Glomerular visceral epithelial cell (primary cell): ENCODE results near the gene DCST1.
A peak's percentile ranks its signal among the peaks of the same experiment; 100 is the strongest.

Source experiments
- DNase-seq: peaks from one replicate; pipeline ENCODE4 v3.0.0-alpha.2; 2016; ENCODE audit errors: extremely low spot score

DCST1 gene

GRCh38 chr1:155052439-155053395 lies 19.1 kb downstream of the DCST1 start:
- DNase-seq = peak; percentile 40

DNA sequence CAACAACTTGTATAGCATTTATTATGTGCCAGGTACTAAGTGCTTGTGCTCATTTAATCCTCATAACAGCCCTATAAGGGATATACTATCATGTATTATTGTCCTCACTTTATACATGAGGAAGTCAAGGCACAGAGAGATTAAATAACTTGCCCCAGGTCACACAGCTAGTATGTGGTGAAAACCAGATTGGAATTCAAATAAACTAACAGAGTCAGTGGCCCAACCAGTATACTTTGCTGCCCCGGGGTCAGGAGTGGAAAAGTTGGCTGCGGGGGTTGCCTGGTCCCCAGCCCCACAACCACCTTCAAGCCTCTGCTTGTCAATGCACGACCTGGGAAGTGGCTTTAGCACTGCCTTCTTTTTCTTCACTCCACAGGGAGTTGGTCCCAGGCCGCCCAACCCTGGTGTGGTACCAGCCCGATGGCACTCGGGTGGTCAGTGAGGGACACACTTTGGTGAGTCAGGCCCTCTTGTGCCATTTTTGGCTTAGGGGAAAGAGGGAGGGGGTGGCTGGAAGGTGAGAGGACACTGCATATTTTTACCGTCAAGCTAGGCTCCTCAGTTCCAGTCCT lies 20.0 kb downstream of the DCST1 start:
- DNase-seq = no peak

DNA sequence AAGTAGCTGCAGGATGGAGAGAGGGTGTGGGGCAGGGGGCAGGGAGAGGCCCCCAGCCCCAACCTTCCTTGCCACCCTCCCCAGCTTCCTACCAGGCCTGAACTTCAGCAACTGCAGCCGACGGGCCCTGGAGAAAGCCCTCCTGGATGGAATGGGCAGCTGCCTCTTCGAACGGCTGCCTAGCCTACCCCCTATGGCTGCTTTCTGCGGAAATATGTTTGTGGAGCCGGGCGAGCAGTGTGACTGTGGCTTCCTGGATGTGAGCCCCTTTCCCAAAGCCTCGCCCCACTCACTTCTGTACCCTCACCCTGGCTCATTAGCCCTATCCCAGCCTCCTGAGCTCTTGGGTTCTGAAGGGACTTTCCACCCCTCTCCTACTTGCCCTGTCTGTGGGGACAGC lies 23.5 kb downstream of the DCST1 start:
- DNase-seq = no peak

DNA sequence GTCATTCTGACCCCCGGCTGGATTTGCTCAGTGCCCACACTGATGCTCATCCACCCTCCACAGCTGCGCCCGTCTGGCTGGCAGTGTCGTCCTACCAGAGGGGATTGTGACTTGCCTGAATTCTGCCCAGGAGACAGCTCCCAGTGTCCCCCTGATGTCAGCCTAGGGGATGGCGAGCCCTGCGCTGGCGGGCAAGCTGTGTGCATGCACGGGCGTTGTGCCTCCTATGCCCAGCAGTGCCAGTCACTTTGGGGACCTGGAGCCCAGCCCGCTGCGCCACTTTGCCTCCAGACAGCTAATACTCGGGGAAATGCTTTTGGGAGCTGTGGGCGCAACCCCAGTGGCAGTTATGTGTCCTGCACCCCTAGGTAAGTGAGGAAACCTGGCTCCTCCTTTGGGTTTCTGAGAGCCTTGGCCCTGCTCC lies 24.2 kb downstream of the DCST1 start:
- no peak for DNase-seq

GRCh38 chr1:155060736-155061135 lies 27.1 kb downstream of the DCST1 start:
- DNase-seq = no peak

GRCh38 chr1:155061381-155062150 lies 27.9 kb downstream of the DCST1 start:
- peak; percentile 94 for DNase-seq

DNA sequence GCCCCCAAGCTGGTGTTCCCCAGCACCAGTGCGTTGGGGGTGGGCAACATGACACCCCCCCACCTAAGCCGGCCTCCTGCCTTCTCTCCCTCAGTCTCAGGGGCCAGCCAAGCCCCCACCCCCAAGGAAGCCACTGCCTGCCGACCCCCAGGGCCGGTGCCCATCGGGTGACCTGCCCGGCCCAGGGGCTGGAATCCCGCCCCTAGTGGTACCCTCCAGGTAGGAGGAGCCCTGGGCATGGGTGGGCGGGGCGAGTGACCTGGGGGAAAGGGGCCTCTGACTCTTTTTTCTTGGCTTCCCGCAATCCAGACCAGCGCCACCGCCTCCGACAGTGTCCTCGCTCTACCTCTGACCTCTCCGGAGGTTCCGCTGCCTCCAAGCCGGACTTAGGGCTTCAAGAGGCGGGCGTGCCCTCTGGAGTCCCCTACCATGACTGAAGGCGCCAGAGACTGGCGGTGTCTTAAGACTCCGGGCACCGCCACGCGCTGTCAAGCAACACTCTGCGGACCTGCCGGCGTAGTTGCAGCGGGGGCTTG lies 28.6 kb downstream of the DCST1 start:
- no peak for DNase-seq

- no peak for DNase-seq
These were observed 29.2 kb downstream of the DCST1 start for GRCh38 chr1:155062702-155063411.

GRCh38 chr1:155063550-155064110 lies 30.0 kb downstream of the DCST1 start, which contains the start of gene EFNA4:
EFNA4 (plus strand) TSS chr1:155063740; CDS start chr1:155063824, 84 bp downstream.
- peak; percentile 87 for DNase-seq

- DNase-seq = peak; percentile 51
These were observed 30.6 kb downstream of the DCST1 start for GRCh38 chr1:155064111-155064831.

GRCh38 chr1:155064832-155065429 lies 31.3 kb downstream of the DCST1 start:
- no peak for DNase-seq

DNA sequence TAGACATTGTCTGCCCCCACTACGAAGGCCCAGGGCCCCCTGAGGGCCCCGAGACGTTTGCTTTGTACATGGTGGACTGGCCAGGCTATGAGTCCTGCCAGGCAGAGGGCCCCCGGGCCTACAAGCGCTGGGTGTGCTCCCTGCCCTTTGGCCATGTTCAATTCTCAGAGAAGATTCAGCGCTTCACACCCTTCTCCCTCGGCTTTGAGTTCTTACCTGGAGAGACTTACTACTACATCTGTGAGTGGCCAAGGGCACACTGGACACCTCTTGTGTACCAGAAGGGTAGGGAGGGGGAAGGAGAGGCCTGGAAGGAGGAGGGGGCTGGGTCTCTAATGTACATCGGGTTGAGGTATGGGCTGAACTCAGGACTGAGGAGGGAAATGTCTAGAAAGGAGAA lies 33.2 kb downstream of the DCST1 start:
- no peak for DNase-seq

- no peak for DNase-seq
These were observed 35.0 kb downstream of the DCST1 start for GRCh38 chr1:155068599-155068998.

GRCh38 chr1:155069551-155070157 lies 36.0 kb downstream of the DCST1 start:
- no peak for DNase-seq

GRCh38 chr1:155070158-155070621 lies 36.6 kb downstream of the DCST1 start:
- no peak for DNase-seq

GRCh38 chr1:155070721-155071569 lies 37.3 kb downstream of the DCST1 start:
- DNase-seq = peak; percentile 60

DNA sequence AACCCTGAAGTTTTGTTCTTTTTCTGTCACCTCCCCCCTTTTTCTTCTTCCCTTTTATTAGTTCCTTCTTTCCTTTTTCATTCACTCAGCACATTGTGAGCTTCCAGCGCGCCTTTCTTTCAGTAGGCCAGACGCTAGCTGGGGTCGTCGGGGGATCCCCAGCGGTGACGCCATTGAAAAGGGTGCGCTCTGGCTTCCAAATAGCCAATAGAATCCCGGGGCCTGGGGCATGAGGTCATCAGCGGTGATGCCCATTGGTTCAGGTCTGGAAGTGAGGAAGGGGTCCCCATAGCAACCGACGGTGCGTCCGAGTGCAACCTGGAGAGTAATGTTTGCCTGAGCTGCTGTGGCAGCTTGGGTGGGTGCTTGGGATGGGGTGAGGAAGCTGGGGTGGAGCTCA lies 38.1 kb downstream of the DCST1 start:
- no peak for DNase-seq

DNA sequence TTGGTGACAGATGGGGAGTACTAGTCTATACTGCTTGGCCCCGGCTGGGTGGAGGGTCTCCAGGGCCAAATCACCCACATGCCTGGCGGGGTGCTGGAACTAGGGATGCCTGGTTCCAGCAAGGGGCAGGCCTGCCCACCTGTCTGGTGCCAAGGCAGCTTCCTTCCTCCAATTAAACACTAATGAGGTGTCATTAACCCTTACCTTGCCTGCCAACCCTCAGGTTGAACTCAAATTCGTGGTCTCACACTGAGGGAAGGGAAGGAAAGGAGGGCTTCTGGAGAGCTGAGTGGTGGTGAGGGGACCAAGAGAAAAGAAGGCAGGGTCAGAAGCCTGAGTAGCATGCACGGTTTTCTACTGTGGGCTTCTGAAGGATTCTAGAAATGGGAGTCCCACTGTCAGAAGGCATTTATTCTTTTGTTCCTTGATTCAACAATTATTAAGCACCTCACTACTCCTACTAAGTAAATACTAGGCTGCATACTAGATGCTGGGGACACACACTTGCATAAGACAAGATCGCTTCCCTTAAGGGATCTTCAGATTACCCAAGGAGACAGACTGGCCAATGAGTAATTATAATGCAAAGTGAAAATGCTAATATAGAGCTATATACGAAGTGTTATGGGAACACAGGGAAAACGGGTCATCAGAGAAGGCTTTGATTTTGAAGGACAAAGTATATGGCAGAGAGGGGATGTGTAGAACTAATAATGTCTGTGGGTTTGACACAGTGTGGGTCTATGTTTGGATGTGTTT lies 39.1 kb downstream of the DCST1 start:
- DNase-seq = no peak
